ENCODE data around the gene TBC1D19. TPM values are rescaled to one million over a fixed set of nuclear protein-coding genes. Genes with fewer than 3 reads are reported as not detected.

TBC1D19 gene
- total RNA-seq, 1 donor from 2014 or later: 8.3 TPM

DNA sequence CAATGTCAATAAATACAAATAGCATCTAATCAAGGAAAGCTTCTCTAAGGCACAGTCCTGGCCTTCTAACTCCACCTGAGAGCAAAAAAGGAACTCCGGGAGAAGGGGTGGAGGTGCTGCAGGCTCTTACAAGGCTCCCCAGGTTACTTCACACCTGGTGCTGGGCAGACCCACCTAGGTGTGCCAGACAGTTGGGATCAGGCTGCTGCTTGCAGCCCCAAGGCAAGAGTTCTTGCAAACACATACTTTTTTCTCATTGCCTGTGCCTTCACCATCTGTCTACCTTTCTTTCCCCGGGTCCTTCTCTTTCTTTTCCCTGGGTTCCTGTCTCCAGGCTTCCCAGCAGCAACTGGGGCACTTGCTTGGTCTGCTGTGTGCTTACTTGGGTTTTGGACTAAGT lies 195.3 kb downstream of the TBC1D19 start:
- DNase-seq (ENCODE audit: low spot score): no peak

DNA sequence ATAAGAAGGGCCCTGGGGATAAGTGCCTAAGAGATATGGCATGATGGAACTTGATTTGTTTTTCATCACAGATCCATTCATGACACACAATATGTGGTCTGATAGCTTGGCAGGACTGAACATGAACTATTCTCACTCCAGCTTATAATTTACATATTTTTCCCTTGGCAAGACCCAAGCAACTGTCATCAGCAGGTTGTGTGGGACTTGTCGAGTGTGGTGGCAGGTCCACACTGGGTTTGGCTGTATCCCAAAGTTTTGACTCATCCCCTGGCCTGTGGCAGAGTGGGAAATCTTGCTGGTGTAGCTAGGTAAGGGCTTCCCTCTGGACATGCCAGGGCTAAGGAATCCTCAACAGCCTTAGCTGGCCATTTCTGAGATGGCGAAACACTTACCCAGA lies 195.8 kb downstream of the TBC1D19 start:
- DNase-seq (ENCODE audit: low spot score): no peak

DNA sequence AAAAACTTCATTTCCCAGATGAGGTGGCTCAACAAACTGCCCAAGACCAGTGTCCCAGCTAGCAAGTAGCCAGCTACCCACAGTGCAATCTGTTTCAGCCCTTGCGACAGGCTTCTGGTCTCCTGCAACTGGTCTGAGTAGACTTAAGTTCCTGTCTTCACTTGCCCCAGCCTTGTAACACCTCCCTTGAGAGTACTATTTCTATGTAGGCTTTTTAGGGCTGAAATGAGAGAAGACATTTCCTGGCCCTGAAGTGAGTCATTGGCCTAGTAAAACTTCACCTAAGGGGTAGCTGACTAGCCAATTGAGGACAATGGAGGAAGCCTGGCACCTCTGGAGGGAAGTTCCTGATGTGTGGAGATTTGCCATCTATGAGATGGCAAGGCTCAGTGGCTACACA lies 196.7 kb downstream of the TBC1D19 start:
- no peak for DNase-seq (ENCODE audit: low spot score)

DNA sequence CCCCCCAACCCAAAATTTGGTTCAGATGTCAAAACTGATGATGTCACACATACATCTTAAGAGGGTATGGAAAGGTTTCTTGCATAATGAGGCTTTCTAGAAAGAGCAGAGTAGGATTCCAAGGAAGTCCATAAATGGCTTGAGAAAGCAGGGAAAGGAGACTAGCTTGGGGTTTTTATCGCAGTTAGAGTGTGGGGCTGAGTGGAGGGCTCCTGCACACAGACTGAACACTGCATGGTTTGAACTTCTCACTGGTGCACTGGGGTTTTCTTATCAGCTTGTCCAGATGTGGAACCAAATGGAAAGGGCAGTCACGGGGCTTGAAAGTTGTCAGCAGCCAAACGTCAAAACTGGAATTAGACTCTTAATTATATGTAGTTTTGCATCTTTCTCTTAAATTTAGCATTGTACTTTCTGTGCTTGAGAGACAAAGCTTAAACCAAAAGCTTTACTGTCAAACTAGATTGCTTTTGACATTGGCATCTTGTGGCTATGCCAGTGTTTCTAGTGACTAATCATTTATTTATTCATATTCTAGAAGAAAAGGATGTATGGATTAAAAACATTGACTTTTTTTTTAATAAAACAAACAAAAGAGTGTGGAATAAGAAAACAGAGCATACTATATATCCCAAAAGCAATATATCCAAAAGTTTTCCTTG lies 198.4 kb downstream of the TBC1D19 start:
- DNase-seq (ENCODE audit: low spot score): no peak

DNA sequence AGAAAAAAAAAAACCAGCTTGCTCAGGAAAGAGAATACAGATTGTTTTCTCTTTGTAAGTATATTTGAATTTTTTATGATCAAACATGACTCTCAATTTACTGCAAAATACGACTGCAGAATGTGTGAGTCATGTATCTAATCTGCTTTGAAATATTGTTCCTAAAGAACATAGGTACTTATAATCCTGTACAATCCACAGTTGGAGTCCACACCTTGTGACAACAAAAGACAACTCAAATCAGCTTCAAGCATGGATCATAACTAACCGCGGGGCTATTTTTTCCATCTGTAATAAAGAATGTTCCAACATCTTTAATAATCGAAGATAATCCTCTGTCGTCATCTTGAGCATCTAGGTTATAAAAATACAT lies 198.9 kb downstream of the TBC1D19 start:
- no peak for DNase-seq (ENCODE audit: low spot score)

DNA sequence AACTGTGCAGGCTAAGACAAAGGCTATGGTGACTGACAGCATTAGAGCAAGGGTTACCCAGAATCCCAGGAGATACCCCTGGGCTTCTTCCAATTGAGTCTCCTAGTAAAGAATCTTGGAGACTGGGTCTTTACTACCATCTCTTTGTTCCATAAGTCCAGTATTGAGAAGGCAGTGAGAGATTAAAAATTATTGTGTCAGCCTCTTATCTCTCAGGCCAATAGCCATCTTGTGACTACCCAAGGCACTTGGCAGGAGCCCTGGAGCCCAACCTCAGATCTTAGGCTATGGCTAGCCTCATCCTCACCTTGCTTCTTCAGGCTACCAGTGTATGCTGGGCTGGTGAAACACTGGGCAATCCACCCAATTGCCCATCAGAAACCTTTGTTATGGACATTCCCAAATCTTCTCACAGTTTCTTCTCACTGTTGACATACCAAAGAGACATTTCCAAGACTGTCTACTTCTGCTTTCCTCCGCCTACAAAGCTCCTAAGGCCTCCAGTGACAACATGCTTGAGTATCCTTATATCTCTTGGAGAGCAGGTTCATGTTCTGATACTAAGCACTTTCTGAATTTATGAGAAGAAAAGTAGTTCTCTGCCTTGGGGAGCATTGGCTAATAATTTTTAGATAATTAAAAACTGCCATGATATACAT lies 200.5 kb downstream of the TBC1D19 start:
- no peak for DNase-seq (ENCODE audit: low spot score)

DNA sequence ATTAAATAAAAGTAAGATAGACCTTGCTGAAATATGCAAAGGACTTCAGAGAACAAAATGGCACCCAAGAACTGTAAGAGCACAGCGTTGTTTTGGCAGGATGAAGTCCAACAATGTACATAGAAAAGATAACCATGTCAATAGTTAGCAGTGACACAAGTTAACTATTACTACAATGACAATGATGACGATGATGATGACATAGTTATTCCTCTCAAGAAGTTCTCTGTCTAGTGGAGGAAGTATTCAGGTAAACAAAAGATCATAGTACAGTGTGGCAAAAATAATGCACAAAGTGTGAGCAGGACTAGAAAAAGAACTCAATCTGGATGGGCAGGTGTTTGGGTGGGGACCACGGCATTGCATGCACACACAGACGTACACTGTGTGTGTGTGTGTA lies 201.4 kb downstream of the TBC1D19 start:
- no peak for DNase-seq (ENCODE audit: low spot score)

DNA sequence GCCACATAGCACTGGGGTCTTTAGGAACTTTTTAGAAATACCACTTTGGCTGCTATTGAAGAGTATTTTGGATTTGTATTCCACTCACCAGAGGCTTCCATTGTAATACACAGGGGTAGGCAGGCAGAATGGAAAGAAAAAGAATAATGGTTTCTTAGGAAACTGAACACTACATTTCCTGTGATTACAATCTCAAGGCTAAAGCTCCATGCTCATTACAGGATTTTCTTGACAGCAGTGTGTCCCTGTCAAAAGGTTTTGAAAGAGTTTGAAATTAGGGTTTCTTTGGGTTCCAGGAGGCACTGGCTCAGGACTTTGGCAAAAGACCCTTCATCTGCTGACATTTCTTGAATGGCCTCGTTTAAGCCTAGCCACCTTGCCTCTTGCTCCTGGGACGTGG lies 201.9 kb downstream of the TBC1D19 start:
- DNase-seq (ENCODE audit: low spot score): no peak

DNA sequence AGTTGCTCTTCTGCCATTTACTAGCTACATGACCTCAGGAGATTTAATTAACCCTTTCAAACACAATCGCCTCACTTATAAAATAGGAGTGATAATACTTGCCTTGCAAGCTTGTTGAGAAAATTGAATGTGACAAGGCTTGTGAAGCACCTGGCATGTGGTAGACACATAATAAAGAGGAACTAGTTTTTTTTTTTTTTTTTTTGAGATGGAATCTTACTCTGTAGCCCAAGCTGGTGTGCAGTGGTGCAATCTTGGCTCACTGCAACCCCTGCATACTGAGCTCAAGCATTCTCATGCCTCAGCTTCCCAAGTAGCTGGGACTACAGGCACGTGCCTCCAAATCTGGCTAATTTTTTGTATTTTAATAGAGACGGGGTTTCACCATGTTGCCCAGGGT lies 203.0 kb downstream of the TBC1D19 start:
- no peak for DNase-seq (ENCODE audit: low spot score)

DNA sequence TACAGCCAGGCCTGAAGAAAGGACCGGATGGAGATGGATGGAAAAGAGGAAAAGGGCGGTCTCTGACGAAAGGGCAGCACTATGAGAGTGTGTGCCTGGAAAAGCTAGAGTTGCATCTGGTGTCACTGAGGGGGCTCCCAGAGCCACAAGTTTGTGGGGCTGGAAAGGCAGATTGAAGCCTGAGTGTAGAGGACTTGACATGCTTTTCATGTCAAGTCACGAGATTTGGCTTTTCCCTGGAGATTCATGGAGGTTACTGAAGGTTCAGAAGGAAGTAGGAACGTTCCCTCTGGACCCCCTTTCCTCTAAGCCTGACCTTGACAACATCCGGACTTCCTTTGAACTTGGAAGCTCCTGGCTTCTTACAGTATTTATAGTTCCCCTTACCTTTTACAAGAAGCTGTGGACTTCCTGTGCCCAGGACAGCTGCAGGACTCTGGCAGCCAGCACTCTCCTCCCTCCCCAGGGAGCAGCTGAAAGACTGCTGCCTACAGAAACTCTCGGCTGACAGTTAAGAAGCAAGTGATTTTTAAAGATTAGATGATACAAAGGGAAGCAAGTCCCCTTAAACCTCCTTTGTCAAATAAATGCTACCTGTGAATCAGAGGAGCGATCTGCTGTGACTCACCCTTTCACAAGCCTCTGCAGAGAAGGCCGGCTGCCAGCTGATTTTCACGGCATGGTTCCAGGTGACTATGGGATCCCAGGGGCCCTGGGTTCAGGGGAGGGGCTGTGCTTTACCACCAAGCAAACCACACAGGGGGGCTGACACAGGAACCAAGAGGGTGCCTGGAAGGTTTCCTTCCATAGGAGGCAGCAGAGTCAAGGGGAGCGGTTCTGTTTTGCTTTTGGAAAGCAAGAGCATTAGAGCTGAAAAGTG lies 203.8 kb downstream of the TBC1D19 start:
- DNase-seq (ENCODE audit: low spot score): no peak

DNA sequence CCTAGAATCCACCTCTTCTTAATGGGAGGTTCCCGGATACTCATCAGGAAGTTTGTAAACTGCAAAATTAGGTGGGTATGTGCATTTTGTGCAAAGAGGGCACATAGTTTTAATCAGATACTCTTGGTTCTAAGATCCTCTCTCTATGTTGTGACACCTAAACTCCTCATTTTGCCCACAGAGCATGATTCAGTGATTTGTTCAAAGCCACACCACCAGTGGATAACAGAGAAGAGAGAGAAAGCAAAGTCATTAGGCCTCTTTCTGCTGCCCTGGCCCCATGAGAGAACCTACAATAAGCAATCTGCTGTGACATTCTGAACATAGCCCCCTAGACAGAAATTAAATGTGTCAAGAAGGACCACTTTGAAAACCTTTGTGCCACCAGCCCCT lies 204.5 kb downstream of the TBC1D19 start:
- DNase-seq (ENCODE audit: low spot score): no peak

DNA sequence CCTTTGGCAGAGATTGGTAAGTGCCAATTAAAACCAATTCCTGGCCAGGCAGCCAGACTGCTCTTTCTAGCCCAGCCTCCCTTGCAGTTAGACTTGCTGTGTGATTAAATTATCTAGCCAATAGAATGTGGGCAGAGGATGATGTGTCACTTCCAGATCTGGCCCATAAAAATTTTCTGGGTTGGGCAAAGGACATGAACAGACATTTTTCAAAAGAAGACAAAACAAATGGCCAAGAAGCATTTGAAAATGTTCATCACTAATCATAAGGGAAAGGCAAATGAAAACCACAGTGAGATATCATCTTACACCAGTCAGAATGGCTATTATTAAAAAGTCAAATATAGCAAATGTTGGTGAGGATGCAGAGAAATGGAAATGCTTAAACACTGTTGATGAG lies 205.3 kb downstream of the TBC1D19 start:
- no peak for DNase-seq (ENCODE audit: low spot score)

DNA sequence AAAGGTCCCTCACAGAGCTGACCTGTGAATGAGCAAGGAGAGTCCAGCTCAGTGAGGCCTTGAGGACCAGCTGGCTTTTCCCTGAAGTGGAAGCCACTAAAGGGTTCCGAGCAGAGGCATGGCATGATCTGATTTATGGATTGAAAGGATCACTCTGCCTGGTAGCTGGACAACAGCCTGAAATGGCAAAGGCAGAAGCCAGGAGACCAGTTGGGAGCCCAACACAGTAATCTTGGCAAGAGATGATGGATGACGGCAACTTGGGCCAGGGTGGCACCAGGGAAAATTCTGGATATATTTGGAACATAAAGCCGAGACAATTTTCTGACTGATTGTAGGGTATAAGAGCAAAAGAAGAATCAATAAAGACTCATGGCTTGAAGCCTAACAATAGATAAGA lies 207.5 kb downstream of the TBC1D19 start:
- no peak for DNase-seq (ENCODE audit: low spot score)

DNA sequence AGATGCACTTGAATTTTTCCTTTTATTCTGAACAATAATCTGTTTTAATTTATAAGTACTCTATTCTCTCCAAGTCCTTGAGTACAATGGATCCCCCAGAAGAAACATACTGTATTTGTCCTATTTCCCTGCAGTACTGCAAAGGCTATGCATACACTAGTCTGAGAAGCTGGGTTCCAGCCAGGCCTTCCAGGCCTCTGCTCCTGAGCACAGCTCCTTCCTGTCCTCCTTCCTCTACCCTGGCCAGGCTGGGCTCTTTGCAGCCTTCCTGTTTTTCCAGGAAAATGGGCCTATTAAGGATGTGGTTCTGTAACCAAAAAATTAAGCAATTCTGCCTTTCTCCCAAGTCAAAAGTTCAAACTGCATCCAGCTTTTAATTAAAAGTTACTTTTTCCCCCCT lies 208.8 kb downstream of the TBC1D19 start:
- DNase-seq (ENCODE audit: low spot score): no peak

DNA sequence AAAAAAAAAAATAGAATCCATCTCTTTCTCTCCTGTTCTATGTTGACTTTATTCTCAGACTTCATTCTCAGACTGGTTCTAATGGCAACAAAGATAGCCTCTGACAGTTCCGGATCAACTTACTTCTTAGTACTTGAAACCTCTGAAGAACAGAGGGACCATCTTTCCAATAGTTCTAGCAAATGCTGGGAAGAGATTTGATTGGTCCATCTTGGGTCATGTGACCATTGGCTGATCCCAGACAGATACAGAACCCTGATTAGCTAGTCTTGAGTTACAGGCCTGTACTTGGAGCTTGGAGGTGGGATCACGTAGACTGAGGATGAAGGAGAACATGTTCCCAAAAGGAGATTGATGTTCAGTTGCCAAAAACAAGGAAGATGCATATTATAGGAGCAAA lies 209.9 kb downstream of the TBC1D19 start:
- DNase-seq (ENCODE audit: low spot score): no peak

DNA sequence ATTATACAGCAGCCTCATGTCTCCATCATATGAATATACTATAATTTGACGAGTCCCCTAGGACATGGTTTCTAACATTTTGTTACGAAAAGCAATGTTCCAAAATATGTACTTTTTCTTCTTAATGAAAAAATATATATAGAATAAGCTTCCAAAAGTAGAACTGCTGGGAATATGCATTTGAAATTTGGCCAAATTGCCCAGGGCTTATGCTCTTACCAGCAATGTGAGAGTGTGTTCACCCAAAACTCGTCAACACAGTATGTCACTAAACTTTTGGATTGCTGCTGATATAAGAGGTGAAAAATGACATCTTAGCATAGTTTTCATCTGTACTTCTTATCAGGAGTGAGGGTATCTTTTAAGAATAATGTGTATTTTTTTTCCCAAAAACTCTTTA lies 212.2 kb downstream of the TBC1D19 start:
- no peak for DNase-seq (ENCODE audit: low spot score)

DNA sequence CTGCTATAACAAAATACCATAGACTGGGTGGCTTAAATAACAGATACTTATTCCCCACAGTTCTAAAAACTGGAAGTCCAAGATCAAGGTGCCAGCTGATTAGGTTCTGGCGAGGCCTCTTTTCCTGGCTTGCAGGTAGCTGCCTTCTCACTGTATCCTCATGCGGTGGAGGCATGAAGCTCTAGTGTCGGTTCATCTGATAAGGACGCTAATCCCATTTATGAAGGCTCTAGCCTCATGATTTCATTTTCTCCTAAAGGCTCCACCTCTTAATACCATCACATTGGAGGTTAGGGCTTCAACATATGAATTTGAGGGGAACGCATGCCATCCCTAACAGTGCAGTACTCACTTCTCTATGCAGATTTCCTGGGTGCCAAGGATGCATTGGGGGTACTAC lies 218.9 kb downstream of the TBC1D19 start:
- no peak for DNase-seq (ENCODE audit: low spot score)

DNA sequence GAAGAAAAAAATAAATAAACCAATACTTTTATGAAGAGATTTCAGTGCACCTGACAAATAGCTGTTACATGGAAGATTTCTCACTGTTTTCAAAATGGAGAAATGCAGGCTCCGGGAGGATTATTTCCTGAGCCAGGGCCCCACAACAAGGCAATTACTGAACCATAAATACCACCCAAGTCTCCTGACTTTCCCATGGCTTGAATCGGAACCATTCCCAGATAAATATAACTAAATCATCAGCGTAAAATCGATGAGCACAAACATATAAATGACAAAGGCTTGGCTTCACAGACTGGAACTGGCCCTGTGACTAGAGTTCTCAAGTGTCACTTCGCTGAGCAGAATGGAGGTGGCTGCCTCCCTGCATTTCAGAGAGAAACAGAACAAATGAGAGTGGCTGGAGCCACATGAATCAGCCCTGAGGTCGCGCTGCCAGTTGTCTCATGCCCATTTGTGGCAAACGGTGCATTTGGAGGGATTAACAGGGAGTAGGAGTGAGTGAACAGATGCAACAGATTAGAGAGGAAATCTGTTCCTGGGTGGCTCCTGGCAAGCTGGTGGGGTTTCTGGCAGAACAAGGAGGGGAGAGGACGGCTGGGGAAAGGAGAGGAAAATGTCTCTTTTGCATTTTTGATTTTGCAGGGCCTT lies 219.5 kb downstream of the TBC1D19 start:
- no peak for DNase-seq (ENCODE audit: low spot score)

DNA sequence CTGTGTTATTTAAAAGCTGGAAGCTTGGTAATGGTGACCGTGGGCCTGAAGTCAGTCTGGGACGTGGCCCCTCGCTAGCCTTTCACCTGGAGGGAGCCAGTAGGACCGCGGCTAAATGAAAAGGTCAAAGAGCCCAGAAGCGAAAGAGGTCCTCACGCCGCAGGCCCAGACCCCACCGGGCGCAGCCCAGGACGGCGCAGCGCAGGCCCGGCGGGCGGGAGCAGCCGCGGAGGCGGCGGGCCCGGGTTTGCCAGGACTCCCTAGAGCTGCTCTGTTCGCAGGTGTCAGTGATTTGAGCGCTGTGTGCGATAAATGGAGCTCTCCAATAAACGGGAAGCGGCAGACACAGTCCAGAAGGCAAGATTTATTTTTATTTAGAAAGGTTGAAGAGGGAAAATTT lies 220.6 kb downstream of the TBC1D19 start:
- no peak for DNase-seq (ENCODE audit: low spot score)

DNA sequence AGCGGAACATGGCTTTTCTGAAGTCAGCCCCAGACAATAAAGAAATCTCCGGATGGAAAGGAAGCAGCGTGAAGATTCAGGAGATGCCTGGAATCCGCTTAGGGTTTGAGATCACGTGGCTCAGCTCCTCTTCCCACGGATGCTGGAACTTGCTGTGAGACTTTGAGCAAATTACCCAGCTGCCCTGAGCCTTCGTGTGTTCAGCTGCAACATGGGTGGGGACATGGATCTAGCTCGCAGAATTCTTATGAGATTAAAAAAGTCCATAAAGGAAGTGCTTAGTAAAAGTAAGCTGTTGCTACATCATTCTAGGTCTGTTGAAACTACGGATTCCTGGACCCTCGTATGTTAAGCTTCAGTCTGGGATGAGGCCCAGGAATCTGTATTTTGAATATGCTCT lies 221.0 kb downstream of the TBC1D19 start:
- no peak for DNase-seq (ENCODE audit: low spot score)
